ENCODE results near the gene ODC1. TPM values are rescaled to one million over a fixed set of nuclear protein-coding genes. Genes with fewer than 3 reads are reported as not detected.

ODC1 gene
- total and polyA plus RNA-seq, 2 of the 4 experiments (the other 2 are of a cell fraction): 117 to 204 TPM

DNA sequence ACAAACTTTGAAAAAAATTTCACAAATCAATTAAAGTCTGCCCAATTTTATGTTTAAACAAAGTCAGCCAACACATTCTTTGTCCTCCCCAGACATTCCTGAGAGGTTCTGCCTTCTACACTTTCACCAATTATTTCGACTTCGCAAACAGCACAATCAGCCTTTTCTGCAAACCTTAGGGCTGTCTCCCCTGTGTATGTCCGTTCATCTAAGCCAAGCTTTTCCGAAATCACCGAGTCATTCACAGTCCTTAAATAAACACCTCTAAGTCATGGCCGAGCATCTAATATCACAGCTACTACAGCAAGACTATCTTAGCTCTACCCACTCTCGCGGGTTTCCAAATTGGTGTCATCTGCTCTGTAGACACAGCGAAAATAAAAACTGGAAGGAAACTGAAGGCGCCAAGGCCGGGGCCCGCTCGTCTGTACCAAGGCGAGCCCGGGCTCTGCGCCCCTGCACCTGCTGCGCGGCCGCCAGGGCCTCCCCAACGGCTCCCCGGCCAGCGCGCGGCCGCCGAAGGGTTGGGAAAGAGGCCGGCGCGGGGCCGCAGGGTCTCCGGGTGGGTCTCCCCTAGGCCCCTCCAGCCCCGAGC lies 730 bp downstream of the ODC1 start:
- H2BK20ac ChIP-seq (ENCODE audit: low read depth, low read length): no peak overlapping the region
- peaks cover 10% of the 10 kb centered on the region for H3K9me1 ChIP-seq (ENCODE audit: insufficient read depth, low read length)
- no peak overlapping the region; the same call in 1 of the 2 replicates for H2AK5ac ChIP-seq (ENCODE audit: low read depth, low read length)
- peaks cover 10% of the 10 kb centered on the region for H3K4me1 ChIP-seq (ENCODE audit: control insufficient read depth, insufficient read depth, low read length)
- ChIA-PET POLR2A (ENCODE audit: unreplicated experiment) (no interaction called here), CTCF (interaction anchor here (1.1 to 2.0 kb wide), 3 partner anchors 12 to 221 kb away, joined by 3 to 8 read pairs (median 6); no protein-coding TSS in a partner anchor)
- H3K27me3 ChIP-seq (ENCODE audit: control insufficient read depth, insufficient read depth, low read length): no peaks in the 10 kb centered on the region
- H3K4me2 ChIP-seq (ENCODE audit: low read depth, low read length): peak overlapping the region; percentile 82
- no peak overlapping the region for H2BK5ac ChIP-seq (ENCODE audit: low read depth, low read length, poor library complexity, severe bottlenecking)
- 0% methylated on average over 13 of the region's 32 CpGs; no CpG with 5 or more reads in 1 of the 2 experiments for WGBS, 2 experiments (ENCODE audit: extremely low coverage in 2 of 2, insufficient read length in 1 of 2)
- H3K14ac ChIP-seq (replicated peaks; ENCODE audit: low read depth, low read length): peak overlapping the region; percentile 27
- no peak overlapping the region for H3K4ac ChIP-seq (ENCODE audit: low read depth, low read length)
- peaks cover 13% of the 10 kb centered on the region for H3K36me3 ChIP-seq (ENCODE audit: control insufficient read depth, insufficient read depth, low read length)
- no peak overlapping the region for H3K18ac ChIP-seq (ENCODE audit: low read depth, low read length)
- intact Hi-C loops (cut with micrococcal nuclease) (loop anchor here (1.0 to 2.0 kb wide), 2 partner anchors 213 to 221 kb away; no protein-coding TSS in a partner anchor), dilution Hi-C loops (cut with HindIII; ENCODE audit: low sequenced_read_pairs, unreplicated experiment) (no loop called here), in situ Hi-C loops (cut with MboI; ENCODE audit: low sequenced_read_pairs) (no loop called here)
- no peak overlapping the region for H2BK15ac ChIP-seq (ENCODE audit: low read depth, low read length)
- peak overlapping the region; percentile 70 for H3K4me3 ChIP-seq (ENCODE audit: insufficient read depth, low read depth, low read length)
- no peak overlapping the region for H4K8ac ChIP-seq (ENCODE audit: low read depth in 2 of 2, low read length in 2 of 2)
- TSS peak; percentile 47 for BruUV-seq (replicated peaks)
- peak overlapping the region; percentile 88 for H2AFZ ChIP-seq (replicated peaks; ENCODE audit: low read length, poor library complexity)
- no peak overlapping the region for H4K91ac ChIP-seq (ENCODE audit: insufficient read depth, low read depth, low read length)
- peaks cover 14 to 46% of the 10 kb centered on the region in 2 experiments; a peak in 3 of 4 replicates for H3K79me1 ChIP-seq (ENCODE audit: low read depth in 1 of 2, low read length in 2 of 2)
- peak; percentile 47 for DNase-seq
- H3K9me3 ChIP-seq (ENCODE audit: control insufficient read depth, insufficient read depth, low read length): no peaks in the 10 kb centered on the region
- H3K27ac ChIP-seq (ENCODE audit: insufficient read depth, low read length): peak overlapping the region; percentile 41; the same call in 1 of the 2 replicates
- no peak overlapping the region for H4K5ac ChIP-seq (ENCODE audit: low read depth, low read length)
- H3K9ac ChIP-seq (ENCODE audit: low read depth, low read length): peak overlapping the region; percentile 45; the same call in 1 of the 2 replicates
- H2AK9ac ChIP-seq (replicated peaks; ENCODE audit: low read depth, low read length, poor library complexity): peak overlapping the region; percentile 84
- peak overlapping the region; percentile 57 for H3K23ac ChIP-seq (ENCODE audit: low read depth, low read length)
- peak; percentile 4 for ATAC-seq (ENCODE audit: low read depth)
- TF ChIP-seq NFE2L2 (IDR thresholded peaks at IDR 0.05; ENCODE audit: low read depth, low read length) (peak; percentile 41; the same call in 1 of the 2 replicates), SMC3 (IDR thresholded peaks at IDR 0.05; ENCODE audit: low read depth, low read length) (no peak)
- H3K56ac ChIP-seq (ENCODE audit: extremely low read depth, insufficient read depth, low read length): peak overlapping the region; percentile 5; the same call in 1 of the 2 replicates
- H4K20me1 ChIP-seq (ENCODE audit: insufficient read depth, low read length): peaks cover 19% of the 10 kb centered on the region
- H2BK120ac ChIP-seq (ENCODE audit: low read depth, low read length): no peak overlapping the region

Measured in IMR-90 (cell line).